Measurements from ENCODE around the gene TBC1D5. TPM values are rescaled to one million over a fixed set of nuclear protein-coding genes. Genes with fewer than 3 reads are reported as not detected.

Gene TBC1D5
- total RNA-seq, 1 experiment from 2014 or later, result 36.4 TPM

DNA sequence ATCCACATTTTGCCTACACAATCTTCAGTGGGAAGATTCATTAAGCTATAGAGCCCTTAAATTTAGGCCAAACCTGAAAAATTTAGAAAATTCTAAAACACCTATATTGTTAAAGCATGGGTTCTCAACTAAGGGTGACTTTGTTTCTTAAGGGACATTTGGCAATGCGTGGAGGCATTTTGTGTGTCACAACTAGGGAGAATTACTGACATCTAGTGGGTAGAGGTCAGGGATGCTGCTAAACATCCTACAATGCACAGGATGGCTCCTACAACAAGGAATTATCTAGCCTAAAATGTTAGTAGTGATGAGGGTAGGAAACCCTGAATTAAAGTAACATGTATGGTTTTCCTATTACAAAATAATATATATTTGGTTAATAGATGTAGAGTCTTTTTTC, 55.8 kb downstream of the TBC1D5 start:
- no peak overlapping the region for H3K4me3 ChIP-seq (ENCODE audit: low read depth, low read length)
- no peaks in the 10 kb centered on the region for H3K36me3 ChIP-seq (ENCODE audit: control insufficient read depth, insufficient read depth, low read length)
- intact Hi-C loops (cut with micrococcal nuclease; ENCODE audit: unreplicated experiment), result loop anchor here (1.0 kb wide), 2 partner anchors 41 to 255 kb away; no protein-coding TSS in a partner anchor
- CTCF ChIA-PET, result no interaction called here
- Mint-ChIP-seq H3K36me3 (ENCODE audit: insufficient read depth, unreplicated experiment) (no peaks in the 10 kb centered on the region), H3K27ac (ENCODE audit: unreplicated experiment) (no peak overlapping the region), H3K4me1 (ENCODE audit: low read depth, unreplicated experiment) (no peaks in the 10 kb centered on the region), H3K4me3 (ENCODE audit: unreplicated experiment) (no peak overlapping the region), H3K27me3 (ENCODE audit: insufficient read depth, unreplicated experiment) (no peaks in the 10 kb centered on the region), H3K9me3 (ENCODE audit: unreplicated experiment) (no peaks in the 10 kb centered on the region)
- POLR2A ChIA-PET, result no interaction called here
- no TSS peak for BruUV-seq (replicated peaks)
- no peaks in the 10 kb centered on the region for H3K9me3 ChIP-seq
- DNase-seq, result peak in 1 of 2 experiments; percentile 28
- no peaks in the 10 kb centered on the region for H3K4me1 ChIP-seq
- H3K27me3 ChIP-seq (replicated peaks; ENCODE audit: control insufficient read depth, insufficient read depth, low read length), result no peaks in the 10 kb centered on the region
- TF ChIP-seq CTCF (IDR thresholded peaks at IDR 0.05; ENCODE audit: insufficient read depth in 1 of 2, low read depth in 1 of 2, low read length in 1 of 2, severe bottlenecking in 1 of 2, unreplicated experiment in 1 of 2), result peak; percentile 31 to 50

- no peak for DNase-seq
- Histone ChIP-seq H3K27me3 (replicated peaks; ENCODE audit: control insufficient read depth, insufficient read depth, low read length) (no peaks in the 10 kb centered on the region), H3K4me3 (ENCODE audit: low read depth, low read length) (no peak overlapping the region), H3K4me1 (no peaks in the 10 kb centered on the region), H3K9me3 (no peaks in the 10 kb centered on the region), H3K36me3 (ENCODE audit: control insufficient read depth, insufficient read depth, low read length) (no peaks in the 10 kb centered on the region)
- Mint-ChIP-seq H3K9me3 (ENCODE audit: unreplicated experiment) (no peaks in the 10 kb centered on the region), H3K36me3 (ENCODE audit: insufficient read depth, unreplicated experiment) (no peaks in the 10 kb centered on the region), H3K27me3 (ENCODE audit: insufficient read depth, unreplicated experiment) (no peaks in the 10 kb centered on the region), H3K27ac (ENCODE audit: unreplicated experiment) (no peak overlapping the region), H3K4me3 (ENCODE audit: unreplicated experiment) (no peak overlapping the region), H3K4me1 (ENCODE audit: low read depth, unreplicated experiment) (no peaks in the 10 kb centered on the region)
- BruUV-seq (replicated peaks), result no TSS peak
- TF ChIP-seq CTCF (IDR thresholded peaks at IDR 0.05; ENCODE audit: insufficient read depth in 1 of 2, low read depth in 1 of 2, low read length in 1 of 2, severe bottlenecking in 1 of 2, unreplicated experiment in 1 of 2), result no peak
- intact Hi-C loops (cut with micrococcal nuclease; ENCODE audit: unreplicated experiment), result no loop called here
- ChIA-PET CTCF (no interaction called here), POLR2A (no interaction called here)
These were observed 58.8 kb downstream of the TBC1D5 start for GRCh38 chr3:17683542-17684207.

GRCh38 chr3:17680530-17680929, 61.9 kb downstream of the TBC1D5 start:
- ChIA-PET CTCF (no interaction called here), POLR2A (no interaction called here)
- Mint-ChIP-seq H3K36me3 (ENCODE audit: insufficient read depth, unreplicated experiment) (no peaks in the 10 kb centered on the region), H3K4me3 (ENCODE audit: unreplicated experiment) (no peak overlapping the region), H3K27ac (ENCODE audit: unreplicated experiment) (no peak overlapping the region), H3K4me1 (ENCODE audit: low read depth, unreplicated experiment) (no peaks in the 10 kb centered on the region), H3K27me3 (ENCODE audit: insufficient read depth, unreplicated experiment) (no peaks in the 10 kb centered on the region), H3K9me3 (ENCODE audit: unreplicated experiment) (no peaks in the 10 kb centered on the region)
- intact Hi-C loops (cut with micrococcal nuclease; ENCODE audit: unreplicated experiment), result no loop called here
- Histone ChIP-seq H3K4me1 (no peaks in the 10 kb centered on the region), H3K36me3 (ENCODE audit: control insufficient read depth, insufficient read depth, low read length) (no peaks in the 10 kb centered on the region), H3K4me3 (ENCODE audit: low read depth, low read length) (no peak overlapping the region), H3K9me3 (no peaks in the 10 kb centered on the region), H3K27me3 (replicated peaks; ENCODE audit: control insufficient read depth, insufficient read depth, low read length) (no peaks in the 10 kb centered on the region)
- TF ChIP-seq CTCF (IDR thresholded peaks at IDR 0.05; ENCODE audit: insufficient read depth in 1 of 2, low read depth in 1 of 2, low read length in 1 of 2, severe bottlenecking in 1 of 2, unreplicated experiment in 1 of 2), result no peak
- no peak for DNase-seq
- BruUV-seq (replicated peaks), result no TSS peak
